Astrocyte of the spinal cord (primary cell): Measurements from ENCODE around the gene PLET1.
A peak's percentile ranks its signal among the peaks of the same experiment; 100 is the strongest.

Experiments
- DNase-seq: peaks from one replicate; pipeline ENCODE4 v3.0.0; 2011; ENCODE audit warnings: low read depth, low spot score
- H3K4me3 ChIP-seq: 2 replicates; pipeline ENCODE4 v1.5.1; 2011; ENCODE audit warnings: low read depth, mild to moderate bottlenecking, low read length, moderate library complexity
- in situ Hi-C: cut with HindIII; loops from 2 replicates; pipeline ENCODE4 v1.10.0; 2017; ENCODE audit warnings: low sequenced_read_pairs
- TF ChIP-seq, protein P1 (sequence below): IDR thresholded peaks from 2 replicates; pipeline ENCODE4 v1.5.1; 2012; ENCODE audit warnings: low read depth, mild to moderate bottlenecking, low read length, inconsistent platforms

PLET1 gene

DNA sequence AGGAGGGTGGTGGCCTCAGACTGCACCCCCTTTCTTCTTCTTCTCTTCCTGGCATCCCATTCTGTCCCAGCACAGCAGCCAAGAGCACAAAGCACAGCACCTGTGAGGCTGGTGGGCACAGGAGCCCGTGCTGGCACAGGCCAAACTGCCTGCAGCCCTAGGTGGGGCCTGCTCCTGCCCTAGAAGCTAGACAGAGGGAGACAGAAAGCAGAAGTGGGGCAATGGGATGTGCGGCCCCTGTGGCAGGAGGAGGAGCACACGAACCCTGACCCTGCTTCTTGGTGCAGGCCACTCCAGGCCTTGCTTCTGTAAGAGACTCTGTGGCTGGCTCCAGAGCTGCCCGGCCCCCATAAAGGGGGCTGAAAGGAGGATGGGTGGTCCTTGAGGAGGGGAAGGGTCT, 38.4 kb downstream of the PLET1 start:
- TF ChIP-seq, protein P1, sequence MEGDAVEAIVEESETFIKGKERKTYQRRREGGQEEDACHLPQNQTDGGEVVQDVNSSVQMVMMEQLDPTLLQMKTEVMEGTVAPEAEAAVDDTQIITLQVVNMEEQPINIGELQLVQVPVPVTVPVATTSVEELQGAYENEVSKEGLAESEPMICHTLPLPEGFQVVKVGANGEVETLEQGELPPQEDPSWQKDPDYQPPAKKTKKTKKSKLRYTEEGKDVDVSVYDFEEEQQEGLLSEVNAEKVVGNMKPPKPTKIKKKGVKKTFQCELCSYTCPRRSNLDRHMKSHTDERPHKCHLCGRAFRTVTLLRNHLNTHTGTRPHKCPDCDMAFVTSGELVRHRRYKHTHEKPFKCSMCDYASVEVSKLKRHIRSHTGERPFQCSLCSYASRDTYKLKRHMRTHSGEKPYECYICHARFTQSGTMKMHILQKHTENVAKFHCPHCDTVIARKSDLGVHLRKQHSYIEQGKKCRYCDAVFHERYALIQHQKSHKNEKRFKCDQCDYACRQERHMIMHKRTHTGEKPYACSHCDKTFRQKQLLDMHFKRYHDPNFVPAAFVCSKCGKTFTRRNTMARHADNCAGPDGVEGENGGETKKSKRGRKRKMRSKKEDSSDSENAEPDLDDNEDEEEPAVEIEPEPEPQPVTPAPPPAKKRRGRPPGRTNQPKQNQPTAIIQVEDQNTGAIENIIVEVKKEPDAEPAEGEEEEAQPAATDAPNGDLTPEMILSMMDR, result no peak

GRCh38 chr11:112221274-112221835, 39.3 kb downstream of the PLET1 start:
- DNase-seq, result no peak
- in situ Hi-C loops, result no loop called here
- TF ChIP-seq, protein P1, result no peak
- H3K4me3 ChIP-seq, result no peak overlapping the region

More for the DNA sequence above, 38.4 kb downstream of the PLET1 start:
- no peak overlapping the region for H3K4me3 ChIP-seq
- no peak for DNase-seq
- in situ Hi-C loops, result no loop called here

DNA sequence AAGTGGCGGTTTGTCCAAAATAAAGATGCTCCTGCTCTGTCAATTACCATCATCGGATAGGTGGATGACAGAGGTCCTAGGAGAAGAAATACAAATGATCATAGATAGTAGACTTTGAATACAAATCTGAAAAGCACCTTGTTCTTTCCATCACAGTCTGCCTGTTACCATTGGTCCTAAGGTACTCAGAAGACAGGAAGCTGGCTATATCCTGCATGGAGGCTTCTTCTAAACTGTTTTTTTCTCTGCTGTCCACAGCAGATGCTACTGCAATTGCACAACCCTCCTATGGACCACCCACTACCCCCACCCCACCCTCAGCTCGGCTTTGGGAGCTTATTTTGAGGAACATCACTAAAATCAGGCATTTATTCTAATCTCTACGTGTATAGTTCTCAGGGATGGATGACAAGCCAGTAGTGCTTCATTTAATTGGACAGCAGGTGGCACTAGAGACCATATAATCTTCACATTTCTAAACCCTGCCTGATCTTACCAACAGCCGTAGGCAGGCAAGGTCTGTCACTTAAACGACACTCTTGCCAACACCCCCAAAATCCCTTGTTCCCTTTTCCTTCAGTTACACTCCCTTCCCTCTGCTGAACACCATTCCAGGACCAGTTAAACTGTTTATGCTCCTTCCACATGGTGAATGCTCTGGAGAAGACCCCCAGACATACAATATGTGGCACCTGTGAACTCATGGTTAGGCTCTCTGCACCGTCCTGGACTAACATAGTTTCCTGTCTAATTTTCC, 41.0 kb downstream of the PLET1 start:
- no peak overlapping the region for H3K4me3 ChIP-seq
- in situ Hi-C loops, result no loop called here
- TF ChIP-seq, protein P1, result peak; percentile 68
- DNase-seq, result peak; percentile 79

GRCh38 chr11:112216561-112217105, 44.0 kb downstream of the PLET1 start:
- in situ Hi-C loops, result no loop called here
- TF ChIP-seq, protein P1, result no peak
- no peak overlapping the region for H3K4me3 ChIP-seq
- peak; percentile 42 for DNase-seq

- TF ChIP-seq, protein P1, result no peak
- H3K4me3 ChIP-seq, result no peak overlapping the region
- in situ Hi-C loops, result no loop called here
- no peak for DNase-seq
Measured at GRCh38 chr11:112215621-112216020, 45.0 kb downstream of the PLET1 start.

GRCh38 chr11:112213753-112214152, 46.9 kb downstream of the PLET1 start:
- no peak overlapping the region for H3K4me3 ChIP-seq
- in situ Hi-C loops, result no loop called here
- TF ChIP-seq, protein P1, result no peak
- DNase-seq, result no peak
